AG04449 (cell line): ENCODE results near the gene PCBP2.
"Not testable (repeated sequence)": the region's sequence is repeated elsewhere in the genome, so short reads cannot be mapped to it uniquely, and the experiment has no call there.

Experiments
- CTCF ChIA-PET: fragments of 350-600 bp; formaldehyde crosslinking; extraction: SDS; loops from one replicate; lab custom pipeline; 2021; ENCODE audit warnings: antibody characterized with exemption; lab: Yijun Ruan, JAX
- POLR2A ChIA-PET: fragments of 400-600, 350-600 bp; formaldehyde crosslinking; extraction: SDS; loops from one replicate; lab custom pipeline; 2020; ENCODE audit warnings: antibody characterized with exemption, inconsistent platforms; lab: Yijun Ruan, JAX
- DNase-seq: peaks from one replicate; pipeline ENCODE4 v3.0.0-alpha.2; 2010; ENCODE audit warnings: low read depth, low spot score
- H3K4me3 ChIP-seq: 2 replicates; pipeline ENCODE4 v1.5.1; 2011; ENCODE audit warnings: low read depth, mild to moderate bottlenecking, control low read depth, low read length
- TF ChIP-seq, protein P1 (sequence below): IDR thresholded peaks from one replicate; pipeline ENCODE4 v1.5.1; 2011; ENCODE audit warnings: mild to moderate bottlenecking, moderate library complexity, low read length, control low read depth, inconsistent platforms; ENCODE audit not compliant: insufficient read depth; ENCODE audit errors: missing control alignments

PCBP2 gene

DNA sequence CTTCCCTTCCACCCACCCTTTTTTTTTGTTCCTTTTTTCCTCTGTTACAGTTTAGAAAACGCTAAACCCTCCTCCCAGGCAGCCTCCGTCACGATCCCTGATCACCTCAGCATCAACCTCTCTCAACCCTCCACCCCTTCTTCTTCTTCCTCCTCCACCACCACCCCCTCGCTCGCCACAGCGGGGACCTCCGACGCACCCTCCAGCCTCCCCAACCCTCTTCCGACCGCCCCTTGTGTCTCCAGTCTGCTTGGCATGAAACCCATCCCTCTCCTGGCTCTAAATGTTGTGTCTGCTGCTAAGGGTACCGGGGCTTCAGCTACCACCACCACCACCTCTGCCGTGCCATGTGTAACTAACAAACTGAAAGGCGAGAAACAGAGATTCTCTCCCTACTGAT is 22.9 kb downstream of the PCBP2 start:
- POLR2A ChIA-PET: interaction anchor here (0.6 to 1.7 kb wide), 3 partner anchors 10 to 26 kb away, joined by 3 to 4 read pairs (median 3); no protein-coding TSS in a partner anchor
- DNase-seq: no peak
- TF ChIP-seq, protein P1, sequence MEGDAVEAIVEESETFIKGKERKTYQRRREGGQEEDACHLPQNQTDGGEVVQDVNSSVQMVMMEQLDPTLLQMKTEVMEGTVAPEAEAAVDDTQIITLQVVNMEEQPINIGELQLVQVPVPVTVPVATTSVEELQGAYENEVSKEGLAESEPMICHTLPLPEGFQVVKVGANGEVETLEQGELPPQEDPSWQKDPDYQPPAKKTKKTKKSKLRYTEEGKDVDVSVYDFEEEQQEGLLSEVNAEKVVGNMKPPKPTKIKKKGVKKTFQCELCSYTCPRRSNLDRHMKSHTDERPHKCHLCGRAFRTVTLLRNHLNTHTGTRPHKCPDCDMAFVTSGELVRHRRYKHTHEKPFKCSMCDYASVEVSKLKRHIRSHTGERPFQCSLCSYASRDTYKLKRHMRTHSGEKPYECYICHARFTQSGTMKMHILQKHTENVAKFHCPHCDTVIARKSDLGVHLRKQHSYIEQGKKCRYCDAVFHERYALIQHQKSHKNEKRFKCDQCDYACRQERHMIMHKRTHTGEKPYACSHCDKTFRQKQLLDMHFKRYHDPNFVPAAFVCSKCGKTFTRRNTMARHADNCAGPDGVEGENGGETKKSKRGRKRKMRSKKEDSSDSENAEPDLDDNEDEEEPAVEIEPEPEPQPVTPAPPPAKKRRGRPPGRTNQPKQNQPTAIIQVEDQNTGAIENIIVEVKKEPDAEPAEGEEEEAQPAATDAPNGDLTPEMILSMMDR: no peak
- no peak overlapping the region for H3K4me3 ChIP-seq
- CTCF ChIA-PET: interaction anchor here (0.9 to 11.2 kb wide), 7 partner anchors 9 to 122 kb away, joined by 3 to 99 read pairs (median 9); partner anchors contain the start of genes NPFF and TARBP2

DNA sequence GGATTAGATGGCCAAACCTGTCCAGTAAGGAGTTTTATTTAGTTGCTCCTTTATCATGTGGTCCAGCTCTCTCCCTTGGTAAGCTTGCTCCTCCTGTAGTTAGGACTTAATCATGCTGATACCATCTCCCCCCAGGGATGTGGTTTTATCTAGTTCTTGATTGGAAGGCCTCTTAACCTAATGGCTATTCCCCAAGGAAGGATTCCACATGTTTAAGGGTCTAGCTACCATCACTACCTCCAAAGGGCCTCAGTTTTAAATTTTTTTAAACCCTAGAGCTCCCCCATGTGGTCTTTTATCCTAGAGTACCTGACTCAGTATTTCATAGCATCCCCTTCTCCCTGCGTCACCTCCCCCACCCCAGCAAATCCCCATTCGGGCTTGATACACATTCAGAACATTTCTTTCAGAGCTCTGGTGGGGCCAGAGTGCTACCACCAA is 24.9 kb downstream of the PCBP2 start:
- TF ChIP-seq, protein P1: no peak
- ChIA-PET CTCF (interaction anchor here (1.1 to 11.2 kb wide), 15 partner anchors 9 to 155 kb away, joined by 3 to 99 read pairs (median 5); partner anchors contain the start of genes MAP3K12 and NPFF), POLR2A (interaction anchor here (1.4 kb wide), 1 partner anchor 15 kb away, joined by 4 read pairs; no protein-coding TSS in a partner anchor)
- no peak for DNase-seq
- H3K4me3 ChIP-seq: no peak overlapping the region

DNA sequence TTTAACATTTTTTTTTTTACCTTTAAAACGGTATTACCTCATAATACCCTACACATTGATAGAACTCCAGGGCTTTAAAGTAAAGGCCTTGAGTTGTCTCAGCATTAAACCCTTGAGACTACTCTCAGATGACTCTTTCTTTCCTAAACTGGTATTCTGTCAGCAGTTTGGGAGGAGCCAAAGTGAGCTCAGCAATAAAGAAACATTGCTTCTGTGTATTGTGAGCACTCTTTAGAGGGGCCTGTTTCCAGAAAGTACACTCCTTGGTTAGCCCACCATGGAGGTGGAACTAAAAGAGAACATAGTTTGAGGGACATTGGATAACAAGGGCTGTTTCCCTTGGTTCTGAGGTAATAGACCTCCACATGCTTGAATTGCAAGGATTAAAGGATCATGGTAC is 27.0 kb downstream of the PCBP2 start:
- DNase-seq: no peak
- TF ChIP-seq, protein P1: no peak
- ChIA-PET POLR2A (interaction anchor here (1.6 kb wide), 2 partner anchors 13 to 21 kb away, joined by 4 to 7 read pairs; partner anchors contain the start of gene TARBP2), CTCF (interaction anchor here (0.6 to 11.2 kb wide), 10 partner anchors 12 to 267 kb away, joined by 3 to 99 read pairs (median 5); partner anchors contain the start of genes MAP3K12 and NPFF)
- no peak overlapping the region for H3K4me3 ChIP-seq

DNA sequence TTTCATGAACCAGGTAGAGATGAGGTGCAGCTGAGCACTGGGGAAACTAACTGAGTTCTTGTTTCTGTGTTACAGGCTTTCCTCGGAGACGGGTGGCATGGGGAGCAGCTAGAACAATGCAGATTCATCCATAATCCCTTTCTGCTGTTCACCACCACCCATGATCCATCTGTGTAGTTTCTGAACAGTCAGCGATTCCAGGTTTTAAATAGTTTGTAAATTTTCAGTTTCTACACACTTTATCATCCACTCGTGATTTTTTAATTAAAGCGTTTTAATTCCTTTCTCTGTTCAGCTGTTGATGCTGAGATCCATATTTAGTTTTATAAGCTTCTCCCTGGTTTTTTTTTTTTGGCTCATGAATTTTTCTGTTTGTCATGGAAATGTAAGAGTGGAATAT is 27.4 kb downstream of the PCBP2 start:
- CTCF ChIA-PET: interaction anchor here (0.6 to 11.2 kb wide), 11 partner anchors 11 to 267 kb away, joined by 3 to 99 read pairs (median 5); partner anchors contain the start of genes MAP3K12 and NPFF

DNA sequence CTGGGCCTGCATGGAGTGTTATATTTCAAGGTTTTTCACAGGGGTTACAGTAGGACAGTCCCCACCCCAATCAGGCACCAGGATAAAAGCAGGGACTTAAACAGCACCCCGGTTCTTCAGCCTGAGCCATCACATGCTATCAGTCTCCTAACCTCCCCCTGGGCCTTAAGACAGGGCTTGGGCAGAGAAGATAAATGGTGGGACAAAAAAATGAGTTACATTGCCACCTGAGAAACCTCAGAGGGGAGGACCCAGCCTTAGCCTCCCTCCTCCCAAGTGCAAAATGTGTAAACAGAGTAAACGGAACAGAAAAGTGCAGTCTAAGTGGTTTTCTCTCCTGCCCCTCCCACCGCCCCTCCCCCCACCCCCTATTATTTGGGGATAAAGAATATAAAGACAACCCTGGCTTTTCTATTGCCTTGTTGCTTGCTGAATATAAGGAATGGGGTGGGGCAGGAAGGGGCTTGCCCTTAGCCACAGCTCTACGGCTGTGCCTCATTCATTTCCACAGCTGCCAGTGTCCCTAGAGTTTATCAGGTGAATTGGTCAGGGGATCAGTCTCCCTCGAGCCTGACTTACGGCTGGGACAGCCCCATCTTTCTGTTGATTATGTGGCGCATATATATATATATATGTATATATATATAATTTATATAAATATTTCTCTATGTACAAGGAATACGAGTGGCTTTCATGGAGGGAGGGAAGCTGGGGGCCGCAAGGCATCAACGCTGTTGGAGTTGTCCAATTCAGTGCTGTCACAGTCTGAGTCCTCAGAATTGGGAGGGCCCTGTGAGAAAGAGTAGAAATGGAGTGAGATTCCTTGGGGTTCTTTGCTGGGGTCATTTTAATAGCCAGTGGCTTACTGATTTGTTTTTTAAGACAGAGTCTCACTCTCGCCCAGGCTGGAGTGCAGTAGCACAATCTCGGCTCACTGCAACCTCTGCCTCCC is 28.9 kb downstream of the PCBP2 start:
- ChIA-PET CTCF (interaction anchor here (1.1 to 11.2 kb wide), 5 partner anchors 12 to 158 kb away, joined by 4 to 99 read pairs (median 5); partner anchors contain the start of gene NPFF), POLR2A (interaction anchor here (1.6 to 3.6 kb wide), 4 partner anchors 11 to 25 kb away, joined by 4 to 17 read pairs (median 8); partner anchors contain the start of gene TARBP2)
- no peak for DNase-seq
- H3K4me3 ChIP-seq: no peak overlapping the region
- TF ChIP-seq, protein P1: no peak

More for the DNA sequence above, 27.4 kb downstream of the PCBP2 start:
- no peak overlapping the region for H3K4me3 ChIP-seq
- no peak for DNase-seq
- POLR2A ChIA-PET: interaction anchor here (1.6 kb wide), 2 partner anchors 13 to 21 kb away, joined by 4 to 7 read pairs; partner anchors contain the start of gene TARBP2
- TF ChIP-seq, protein P1: no peak

DNA sequence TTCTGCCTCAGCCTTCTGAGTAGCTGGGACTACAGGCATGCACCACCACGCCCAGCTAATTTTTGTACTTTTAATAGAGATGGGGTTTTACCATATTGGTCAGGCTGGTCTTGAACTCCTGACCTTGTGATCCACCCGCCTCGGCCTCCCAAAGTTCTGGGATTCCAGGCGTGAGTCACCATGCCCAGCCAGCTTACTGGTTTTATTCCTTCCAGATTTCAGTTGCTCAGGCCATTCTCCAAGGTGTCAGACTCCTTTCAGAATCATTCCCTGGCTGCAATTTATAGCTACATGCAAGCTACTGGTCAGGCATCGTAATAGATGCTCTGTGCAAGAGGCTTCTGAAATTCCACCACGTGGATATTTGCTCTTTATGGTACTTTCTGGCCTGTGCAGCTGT is 29.6 kb downstream of the PCBP2 start:
- DNase-seq: not testable (repeated sequence)
- CTCF ChIA-PET: interaction anchor here (0.7 to 11.2 kb wide), 9 partner anchors 11 to 160 kb away, joined by 3 to 99 read pairs (median 4); partner anchors contain the start of genes AAAS and NPFF

More for the DNA sequence above, 29.6 kb downstream of the PCBP2 start:
- H3K4me3 ChIP-seq: not testable (repeated sequence)
- POLR2A ChIA-PET: interaction anchor here (1.2 to 3.6 kb wide), 5 partner anchors 10 to 25 kb away, joined by 4 to 17 read pairs (median 6); partner anchors contain the start of gene TARBP2
